ENCODE results near the gene ARL4C.

The ARL4C gene

GRCh38 chr2:234447189-234447588 lies 49.7 kb downstream of the ARL4C start:
- DNase-seq (ENCODE audit: low spot score) = no peak

- DNase-seq (ENCODE audit: low spot score) = peak; percentile 78
Measured at GRCh38 chr2:234446404-234447076, 50.3 kb downstream of the ARL4C start.

- peak; percentile 47 for DNase-seq (ENCODE audit: low spot score)
Measured at GRCh38 chr2:234444893-234445292, 52.0 kb downstream of the ARL4C start.

- no peak for DNase-seq (ENCODE audit: low spot score)
Measured at GRCh38 chr2:234444242-234444730, 52.6 kb downstream of the ARL4C start.
